Measurements from ENCODE around the gene TRAPPC5.

TRAPPC5 gene

DNA sequence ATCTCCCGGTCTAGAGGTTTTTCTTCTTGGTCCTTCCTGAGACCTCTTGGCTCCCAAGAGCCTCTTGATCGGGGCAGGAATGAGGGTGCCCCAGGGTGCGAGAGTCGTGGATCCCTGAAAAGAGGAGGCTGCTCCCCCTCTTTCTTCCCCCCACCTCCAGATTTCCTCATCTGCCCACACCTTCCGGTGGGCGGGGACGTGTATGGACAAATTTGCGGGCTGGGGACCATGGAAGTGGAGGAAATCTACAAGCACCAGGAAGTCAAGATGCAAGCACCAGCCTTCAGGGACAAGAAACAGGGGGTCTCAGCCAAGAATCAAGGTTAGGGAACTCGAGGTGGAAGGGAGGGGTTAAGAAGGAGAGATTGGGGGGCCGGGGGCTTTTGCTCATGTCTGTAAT, 3.8 kb upstream of the TRAPPC5 start, which contains the start of gene MCEMP1:
Gene MCEMP1, plus strand, starts transcription at position 237 of the 400 bp plus-strand sequence. Its CDS starts 31 bp downstream, at position 268.
- DNase-seq = no peak

GRCh38 chr19:7677669-7678311, 2.8 kb upstream of the TRAPPC5 start:
- DNase-seq = no peak

GRCh38 chr19:7678971-7679751, 1.5 kb upstream of the TRAPPC5 start:
- DNase-seq = peak; percentile 26 to 87 (median 54)

GRCh38 chr19:7679771-7680605, 645 bp upstream of the TRAPPC5 start:
- DNase-seq = no peak

DNA sequence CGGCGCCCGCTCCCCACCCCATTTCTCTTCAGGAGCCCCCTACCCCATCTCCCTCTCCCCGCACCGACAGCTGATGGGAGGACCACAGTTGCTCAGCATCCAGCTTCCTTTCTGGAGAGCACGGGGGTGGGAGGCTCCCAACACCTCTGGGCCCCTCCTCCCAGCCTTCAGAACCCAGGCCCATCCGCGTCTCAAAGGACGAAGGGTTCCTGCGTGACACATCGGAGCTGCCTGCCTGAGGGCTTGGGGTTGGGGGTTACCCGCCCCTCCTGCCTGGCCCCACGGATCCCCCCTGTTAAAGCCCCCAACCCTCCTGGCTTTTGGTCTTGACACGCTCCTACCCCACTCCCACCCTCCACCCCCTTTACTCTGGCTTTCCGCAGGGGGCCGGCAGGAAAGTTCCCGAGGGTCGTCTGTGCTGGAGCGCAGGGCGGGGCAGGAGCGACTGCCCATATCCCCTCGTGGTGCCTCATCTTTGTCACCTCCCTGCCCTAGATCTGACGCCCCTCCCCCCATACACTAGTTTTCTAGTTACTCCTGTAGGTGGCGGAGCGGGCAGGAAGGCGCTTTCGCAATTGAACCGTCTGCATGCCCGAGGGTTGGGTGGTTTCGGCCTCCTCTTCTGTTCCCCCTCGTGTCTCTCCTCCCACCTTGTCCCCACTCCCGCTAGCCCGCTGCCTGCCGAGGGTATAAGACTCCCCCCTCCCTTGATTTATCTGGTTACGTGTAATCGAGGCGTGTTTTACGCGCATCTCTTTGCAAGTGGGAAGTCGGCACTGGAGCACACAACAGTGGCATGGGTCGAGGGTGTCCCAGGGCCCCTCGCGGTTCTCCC, 924 bp downstream of the TRAPPC5 start:
- peak; percentile 49 to 91 (median 71) for DNase-seq

DNA sequence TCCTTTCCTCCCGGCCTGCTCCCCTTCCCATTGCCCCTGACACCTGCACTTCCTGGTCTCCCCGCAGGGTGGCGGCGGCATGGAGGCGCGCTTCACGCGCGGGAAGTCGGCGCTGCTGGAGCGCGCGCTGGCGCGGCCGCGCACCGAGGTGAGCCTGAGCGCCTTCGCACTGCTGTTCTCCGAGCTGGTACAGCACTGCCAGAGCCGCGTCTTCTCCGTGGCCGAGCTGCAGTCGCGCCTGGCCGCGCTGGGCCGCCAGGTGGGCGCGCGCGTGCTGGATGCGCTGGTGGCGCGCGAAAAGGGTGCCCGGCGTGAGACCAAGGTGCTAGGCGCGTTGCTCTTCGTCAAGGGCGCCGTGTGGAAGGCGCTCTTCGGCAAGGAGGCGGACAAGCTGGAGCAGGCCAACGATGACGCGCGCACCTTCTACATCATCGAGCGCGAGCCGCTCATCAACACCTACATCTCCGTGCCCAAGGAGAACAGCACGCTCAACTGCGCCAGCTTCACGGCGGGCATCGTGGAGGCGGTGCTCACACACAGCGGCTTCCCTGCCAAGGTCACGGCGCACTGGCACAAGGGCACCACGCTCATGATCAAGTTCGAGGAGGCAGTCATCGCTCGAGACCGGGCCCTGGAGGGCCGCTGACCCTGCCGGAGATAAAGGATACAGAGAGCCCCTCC, 1.7 kb downstream of the TRAPPC5 start:
- no peak for DNase-seq

- DNase-seq = no peak
Measured at GRCh38 chr19:7685546-7686445, 5.2 kb downstream of the TRAPPC5 start.

- DNase-seq = no peak
Measured at GRCh38 chr19:7687177-7687576, 6.5 kb downstream of the TRAPPC5 start.

GRCh38 chr19:7689165-7689564, 8.5 kb downstream of the TRAPPC5 start:
- DNase-seq = no peak

DNA sequence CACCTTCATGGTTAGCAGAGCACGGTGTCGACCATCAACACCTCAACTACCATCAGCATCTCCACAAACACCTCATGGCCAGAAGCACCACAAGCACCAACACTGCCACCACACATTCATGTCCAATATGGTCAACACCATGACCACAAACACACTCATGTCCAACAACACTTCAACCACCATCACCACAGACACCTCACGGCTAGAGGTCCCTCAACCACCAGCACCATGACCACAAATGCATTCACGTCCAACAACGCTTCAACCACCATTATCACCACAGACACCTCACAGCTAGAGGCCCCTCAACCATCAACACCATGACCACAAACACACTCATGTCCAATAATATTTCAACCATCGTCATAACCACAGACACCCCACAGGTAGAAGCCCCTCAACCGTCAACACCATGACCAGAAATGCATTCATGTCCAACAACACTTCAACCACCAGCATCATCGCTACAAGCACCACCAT, 10.2 kb downstream of the TRAPPC5 start:
- DNase-seq = peak in 2 of 5 experiments; percentile 14 to 37

DNA sequence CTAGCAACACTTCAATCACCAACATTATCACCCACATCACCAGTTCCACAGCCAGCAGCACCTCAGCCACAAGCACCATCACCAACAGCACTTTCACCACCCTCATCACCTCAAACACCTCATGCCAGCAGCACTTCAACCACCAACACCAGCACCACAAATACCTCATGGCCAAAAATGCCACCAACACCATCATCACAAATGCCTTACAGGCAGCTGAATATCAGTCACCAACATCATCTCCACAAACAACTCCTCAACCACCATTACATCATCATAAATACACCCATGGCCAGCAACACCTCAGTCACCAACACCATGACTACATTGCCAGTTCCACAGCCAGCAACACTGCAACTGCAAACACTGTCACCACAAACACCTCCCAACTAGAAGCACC, 10.9 kb downstream of the TRAPPC5 start:
- peak in 2 of 5 experiments; percentile 68 to 75 for DNase-seq

DNA sequence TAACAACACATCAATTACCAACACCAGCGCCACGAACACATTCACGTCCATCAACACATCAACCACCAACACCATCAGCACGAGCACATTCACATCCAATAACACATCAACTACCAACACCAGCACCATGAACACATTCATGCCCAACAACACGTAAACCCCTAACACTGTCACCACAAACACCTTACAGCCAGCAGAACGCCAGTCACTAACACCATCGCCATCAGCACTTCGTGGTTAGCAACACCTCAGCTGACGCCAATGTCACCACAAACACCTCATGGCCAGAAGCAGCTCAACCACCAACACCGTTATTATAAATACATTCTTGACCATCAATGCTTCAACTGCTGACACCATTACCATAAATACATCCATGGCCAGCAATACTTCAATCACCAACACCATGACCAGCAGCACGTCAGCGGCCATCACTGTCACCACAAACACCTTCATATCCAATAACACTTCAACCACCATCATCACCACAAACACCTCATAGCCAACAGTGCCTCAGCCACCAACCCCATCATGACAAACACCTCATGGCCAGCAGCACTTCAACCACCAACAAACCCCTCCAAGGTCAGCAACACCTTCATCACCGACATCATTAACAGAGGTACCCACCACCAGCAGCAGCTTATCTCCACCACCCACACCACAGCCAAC, 11.9 kb downstream of the TRAPPC5 start:
- DNase-seq = peak in 2 of 5 experiments; percentile 68 to 85

DNA sequence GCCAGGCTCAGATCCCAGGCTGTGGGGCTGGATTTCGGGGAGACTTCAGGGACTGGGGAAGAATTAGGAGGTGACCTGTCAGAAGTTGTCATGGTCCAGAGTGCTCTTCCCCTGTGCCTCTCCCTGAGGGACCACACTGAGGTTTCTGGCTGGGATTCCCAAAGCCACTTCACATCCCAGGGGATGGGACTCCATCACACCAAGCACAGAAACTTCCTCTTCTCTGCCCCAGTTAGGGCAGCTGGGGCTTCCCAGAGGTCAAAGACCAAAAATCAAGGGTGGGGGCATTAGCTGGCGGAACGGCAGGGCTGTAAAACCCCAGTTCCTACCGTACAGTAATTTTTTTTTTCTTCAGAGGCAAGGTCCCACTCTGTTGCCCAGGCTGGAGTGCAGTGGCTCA, 13.9 kb downstream of the TRAPPC5 start:
- DNase-seq = no peak

DNA sequence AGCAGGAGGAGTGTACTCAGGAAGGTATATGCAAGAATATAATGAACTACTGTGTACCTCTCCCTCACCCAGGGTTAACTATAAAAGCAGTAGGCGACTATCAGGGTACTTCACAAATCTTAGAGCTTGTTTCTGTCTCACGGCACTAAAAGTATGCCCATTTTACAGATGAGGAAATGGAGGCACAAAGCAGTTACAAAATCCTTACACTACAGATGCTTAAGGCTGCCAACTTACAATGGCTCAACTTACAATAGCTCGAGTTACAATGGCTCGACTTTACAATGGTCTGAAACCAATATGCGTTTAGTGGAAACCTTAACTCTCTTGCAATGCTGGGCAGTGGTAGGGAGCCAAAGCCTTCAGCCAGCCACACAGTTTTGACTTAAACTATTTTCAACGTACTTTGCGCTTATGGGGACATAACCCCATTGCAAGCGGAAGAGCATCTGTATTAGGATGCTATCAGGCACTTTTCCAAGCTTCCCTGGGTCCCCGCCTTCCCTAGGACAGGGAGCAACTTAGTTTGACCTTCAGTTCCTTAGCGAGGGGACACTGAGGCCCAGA, 17.2 kb downstream of the TRAPPC5 start:
- DNase-seq = no peak

DNA sequence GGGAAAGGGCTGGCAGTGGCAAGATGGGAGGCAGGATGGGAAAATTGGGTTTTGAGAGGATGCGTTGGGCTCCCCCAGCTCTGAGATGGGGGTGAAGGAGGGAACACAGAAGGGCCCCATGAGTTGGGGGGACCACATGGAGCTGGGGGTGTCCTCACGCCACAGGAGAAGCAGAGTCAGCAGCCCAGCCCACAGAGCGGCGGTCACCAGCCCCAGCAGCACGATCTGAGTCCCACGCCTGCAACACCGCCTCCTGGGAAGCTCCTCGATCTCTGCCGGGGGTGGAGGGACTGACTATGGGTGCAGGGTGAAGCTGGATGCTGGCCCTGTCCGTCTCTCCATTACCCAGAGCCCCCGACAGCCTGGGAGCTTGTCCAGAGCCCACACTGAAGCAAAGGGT, 17.9 kb downstream of the TRAPPC5 start:
- DNase-seq = no peak

DNA sequence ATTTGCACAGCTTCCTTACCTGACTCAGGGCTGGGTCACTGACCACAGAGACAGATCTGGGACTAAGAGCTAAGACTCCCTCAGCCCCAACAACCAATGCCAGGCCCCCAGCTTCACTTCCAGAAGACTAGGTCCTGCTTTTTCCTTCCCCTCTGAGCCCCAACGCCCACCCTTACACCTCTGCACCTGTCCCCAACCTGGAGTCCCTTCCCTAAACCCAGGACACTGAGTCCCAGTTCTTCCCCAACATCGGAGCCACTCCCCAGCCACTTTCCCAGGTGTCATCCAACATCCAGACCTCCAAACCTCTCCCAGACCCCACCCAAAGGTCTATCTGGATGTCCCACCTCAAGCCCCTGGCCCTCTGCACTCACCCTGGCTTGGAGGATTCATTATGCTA, 18.4 kb downstream of the TRAPPC5 start:
- DNase-seq = no peak

GRCh38 chr19:7699417-7700401, 19.1 kb downstream of the TRAPPC5 start:
- peak in 1 of 5 experiments; percentile 22 for DNase-seq

DNA sequence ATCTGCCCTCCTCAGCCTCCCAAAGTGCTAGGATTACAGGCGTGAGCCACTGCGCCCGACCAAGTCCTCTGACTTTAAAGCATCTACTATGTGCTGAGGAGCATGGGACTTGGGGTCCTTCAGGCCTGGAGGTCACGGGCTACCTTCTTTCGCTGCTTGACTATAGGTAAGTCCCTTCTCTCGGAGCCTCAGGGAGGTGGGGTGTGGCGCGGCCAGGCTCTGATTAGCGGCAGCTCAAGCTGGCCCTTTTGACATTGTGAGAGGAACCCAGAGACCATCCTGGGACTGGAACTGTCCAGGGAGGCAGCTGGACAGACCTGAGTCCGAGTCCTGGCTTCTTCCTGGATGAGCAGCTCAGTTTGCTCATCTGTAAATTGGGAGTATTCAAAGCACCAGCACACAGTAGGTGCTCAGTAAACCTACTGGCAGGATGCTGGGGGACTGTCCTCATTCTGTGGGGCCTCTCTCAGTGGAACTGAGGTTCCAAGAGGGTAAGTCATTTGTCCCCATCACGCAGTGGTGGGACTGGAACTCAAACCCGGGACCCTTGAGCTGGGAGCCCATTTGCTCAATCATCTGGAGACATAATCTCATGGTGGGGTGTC, 20.5 kb downstream of the TRAPPC5 start:
- no peak for DNase-seq

All from T-helper 2 cell (primary cell).